Thyroid gland (tissue), 4 donors: Measurements from ENCODE around the gene SMS. TPM values are rescaled to one million over a fixed set of nuclear protein-coding genes. Genes with fewer than 3 reads are reported as not detected.
A peak's percentile ranks its signal among the peaks of the same experiment; 100 is the strongest.

Experiments used
- DNase-seq, 2 donors: peaks; one replicate each; pipeline ENCODE4 v3.0.0-alpha.2; 2019
- H3K27ac ChIP-seq, 3 donors: fragments of 200-600 bp; sonication (generic); 1 replicate in 2 of 3; 2 replicates in 1 of 3; pipeline ENCODE4 v1.5.1; 2016 to 2019; ENCODE audit warnings: mild to moderate bottlenecking in 1 of 3, moderate library complexity in 1 of 3
- H3K27me3 ChIP-seq: fragments of 200-600 bp; sonication (generic); one replicate; pipeline ENCODE4 v1.5.1; 2019
- H3K36me3 ChIP-seq, 2 donors: fragments of 200-600 bp; sonication (generic); one replicate each; pipeline ENCODE4 v1.5.1; 2016 to 2019
- H3K4me1 ChIP-seq, 2 donors: fragments of 200-600 bp; sonication (generic); one replicate each; pipeline ENCODE4 v1.5.1; 2017 to 2019
- H3K4me3 ChIP-seq, 3 donors: fragments of 200-600 bp; sonication (generic); replicated peaks in 1 of 3; 1 replicate in 2 of 3; 2 replicates in 1 of 3; pipeline ENCODE4 v1.5.1; 2016; ENCODE audit warnings: mild to moderate bottlenecking in 1 of 3
- H3K9me3 ChIP-seq: fragments of 200-600 bp; sonication (generic); one replicate; pipeline ENCODE4 v1.5.1; 2017
- POLR2A ChIP-seq, 2 donors: fragments of 450-650 bp; IDR thresholded peaks; one replicate each; pipeline ENCODE4 v1.6.1; 2017; ENCODE audit warnings: antibody characterized with exemption in 2 of 2, mild to moderate bottlenecking in 2 of 2, moderate library complexity in 1 of 2
- WGBS, 2 donors: methylation state at CpG; one replicate each; pipeline ENCODE4 v1.1.5; 2017; 5-methylcytosine and 5-hydroxymethylcytosine counted together
- intact Hi-C: fragments of 100-400 bp; cut with DNase I; formaldehyde crosslinking; loops from one replicate; pipeline ENCODE4 v1.15.1; 2023
- total RNA-seq, 4 donors: library from RNA; depleted of rRNA; stranded (reverse); fragments of >200 nt; gene quantifications; one replicate each; pipeline ENCODE4 v1.2.3, GENCODE V29; 2016
- TF ChIP-seq, protein P1 (sequence below), 6 experiments: fragments of 200-600 bp in 3 of 6; fragments of 450-650 bp in 3 of 6; sonication (generic) in 3 of 6; IDR thresholded peaks; one replicate each; pipeline ENCODE4 v1.5.1; 2016 to 2019; ENCODE audit warnings: antibody characterized with exemption in 6 of 6, mild to moderate bottlenecking in 2 of 6, inconsistent platforms in 1 of 6, moderate library complexity in 1 of 6

SMS gene
- total RNA-seq, 4 donors from 2014 or later, result 89.6 to 128 (median 91.4) TPM

- H3K4me3 ChIP-seq, result no peak overlapping the region
- H3K4me1 ChIP-seq, result peaks cover 15 to 19% of the 10 kb centered on the region in 2 donors
- intact Hi-C loops, result no loop called here
- WGBS, 2 donors, result 55 to 67% methylated on average over 11 of the region's 11 CpGs
- TF ChIP-seq, protein P1, sequence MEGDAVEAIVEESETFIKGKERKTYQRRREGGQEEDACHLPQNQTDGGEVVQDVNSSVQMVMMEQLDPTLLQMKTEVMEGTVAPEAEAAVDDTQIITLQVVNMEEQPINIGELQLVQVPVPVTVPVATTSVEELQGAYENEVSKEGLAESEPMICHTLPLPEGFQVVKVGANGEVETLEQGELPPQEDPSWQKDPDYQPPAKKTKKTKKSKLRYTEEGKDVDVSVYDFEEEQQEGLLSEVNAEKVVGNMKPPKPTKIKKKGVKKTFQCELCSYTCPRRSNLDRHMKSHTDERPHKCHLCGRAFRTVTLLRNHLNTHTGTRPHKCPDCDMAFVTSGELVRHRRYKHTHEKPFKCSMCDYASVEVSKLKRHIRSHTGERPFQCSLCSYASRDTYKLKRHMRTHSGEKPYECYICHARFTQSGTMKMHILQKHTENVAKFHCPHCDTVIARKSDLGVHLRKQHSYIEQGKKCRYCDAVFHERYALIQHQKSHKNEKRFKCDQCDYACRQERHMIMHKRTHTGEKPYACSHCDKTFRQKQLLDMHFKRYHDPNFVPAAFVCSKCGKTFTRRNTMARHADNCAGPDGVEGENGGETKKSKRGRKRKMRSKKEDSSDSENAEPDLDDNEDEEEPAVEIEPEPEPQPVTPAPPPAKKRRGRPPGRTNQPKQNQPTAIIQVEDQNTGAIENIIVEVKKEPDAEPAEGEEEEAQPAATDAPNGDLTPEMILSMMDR (IDR thresholded peaks at IDR 0.05), result no peak
- no peak for TF ChIP-seq POLR2A (IDR thresholded peaks at IDR 0.05)
- H3K27ac ChIP-seq, result peak overlapping the region; percentile 40 to 65 (median 56)
- H3K9me3 ChIP-seq, result no peaks in the 10 kb centered on the region
- no peaks in the 10 kb centered on the region for H3K36me3 ChIP-seq
- DNase-seq, result peak; percentile 53 to 54
- H3K27me3 ChIP-seq, result no peaks in the 10 kb centered on the region
Measured at GRCh38 chrX:21943460-21944135, 3.1 kb downstream of the SMS start.

DNA sequence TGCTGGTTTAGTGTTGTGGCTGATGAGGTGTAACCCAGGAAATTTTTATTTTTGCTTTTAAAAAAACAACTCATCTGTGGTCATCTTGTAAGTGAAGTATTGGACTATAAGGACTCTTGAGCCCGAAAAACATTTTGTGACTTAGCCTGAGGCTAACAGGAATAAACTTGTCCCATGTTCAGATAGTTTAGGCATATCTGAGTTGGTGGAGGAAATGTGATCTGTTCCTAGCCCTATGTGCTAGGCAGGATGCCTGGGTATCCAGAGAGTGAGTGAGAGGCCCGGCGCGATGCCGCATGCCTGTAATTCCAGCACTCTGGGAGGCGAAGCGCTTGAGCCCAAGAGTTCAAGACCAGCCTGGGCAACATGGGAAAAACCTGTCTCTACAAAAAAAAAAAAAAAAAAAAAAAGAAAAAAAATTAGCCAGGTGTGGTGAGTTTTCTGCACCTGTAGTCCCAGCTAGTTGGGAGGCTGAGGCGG, 3.7 kb downstream of the SMS start:
- TF ChIP-seq, protein P1 (IDR thresholded peaks at IDR 0.05), result no peak
- peak overlapping the region; percentile 40 to 65 (median 52) for H3K27ac ChIP-seq
- no peaks in the 10 kb centered on the region for H3K9me3 ChIP-seq
- no peaks in the 10 kb centered on the region for H3K27me3 ChIP-seq
- H3K4me1 ChIP-seq, result peaks cover 15 to 19% of the 10 kb centered on the region in 2 donors
- WGBS, 2 donors, result 18 to 60% methylated on average over 2 to 6 of the region's 8 CpGs
- peak; percentile 59 to 68 for DNase-seq
- no peak overlapping the region for H3K4me3 ChIP-seq
- intact Hi-C loops, result no loop called here
- no peaks in the 10 kb centered on the region for H3K36me3 ChIP-seq

GRCh38 chrX:21946925-21947641, 6.6 kb downstream of the SMS start:
- peaks cover 15 to 19% of the 10 kb centered on the region in 2 donors for H3K4me1 ChIP-seq

GRCh38 chrX:21947671-21948070, 7.2 kb downstream of the SMS start:
- Histone ChIP-seq H3K9me3 (no peaks in the 10 kb centered on the region), H3K36me3 (no peaks in the 10 kb centered on the region), H3K27me3 (no peaks in the 10 kb centered on the region), H3K4me3 (no peak overlapping the region), H3K4me1 (peaks cover 18 to 22% of the 10 kb centered on the region in 2 donors), H3K27ac (peak overlapping the region in 1 of 3 donors; percentile 8)
- intact Hi-C loops, result no loop called here
- TF ChIP-seq, protein P1 (IDR thresholded peaks at IDR 0.05), result no peak
- no peak for TF ChIP-seq POLR2A (IDR thresholded peaks at IDR 0.05)
- 52 to 58% methylated on average over 6 of the region's 6 CpGs for WGBS, 2 donors
- DNase-seq, result no peak

More at GRCh38 chrX:21946925-21947641, 6.6 kb downstream of the SMS start:
- intact Hi-C loops, result no loop called here
- Histone ChIP-seq H3K27me3 (no peaks in the 10 kb centered on the region), H3K36me3 (no peaks in the 10 kb centered on the region), H3K9me3 (no peaks in the 10 kb centered on the region), H3K27ac (peak overlapping the region; percentile 1 to 53 (median 8)), H3K4me3 (no peak overlapping the region)
- DNase-seq, result no peak
- TF ChIP-seq, protein P1 (IDR thresholded peaks at IDR 0.05), result no peak
- no peak for TF ChIP-seq POLR2A (IDR thresholded peaks at IDR 0.05)
- 37 to 42% methylated on average over 7 of the region's 7 CpGs for WGBS, 2 donors
